Stimulated activated CD8-positive, alpha-beta memory T cell treated with anti-CD3 and anti-CD28 coated beads, Interleukin-2, amount 100 ng/mL, for 1 hour (primary cell): Measurements from ENCODE around the gene CPSF4L.
"Not testable (repeated sequence)": the region's sequence is repeated elsewhere in the genome, so short reads cannot be mapped to it uniquely, and the experiment has no call there.

ENCODE experiments used
- DNase-seq, 2 donors: peaks; one replicate each; pipeline ENCODE4 v3.0.0-alpha.2; 2020; ENCODE audit warnings: low read depth in 2 of 2

Gene CPSF4L, protein sequence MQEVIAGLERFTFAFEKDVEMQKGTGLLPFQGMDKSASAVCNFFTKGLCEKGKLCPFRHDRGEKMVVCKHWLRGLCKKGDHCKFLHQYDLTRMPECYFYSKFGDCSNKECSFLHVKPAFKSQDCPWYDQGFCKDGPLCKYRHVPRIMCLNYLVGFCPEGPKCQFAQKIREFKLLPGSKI

DNA sequence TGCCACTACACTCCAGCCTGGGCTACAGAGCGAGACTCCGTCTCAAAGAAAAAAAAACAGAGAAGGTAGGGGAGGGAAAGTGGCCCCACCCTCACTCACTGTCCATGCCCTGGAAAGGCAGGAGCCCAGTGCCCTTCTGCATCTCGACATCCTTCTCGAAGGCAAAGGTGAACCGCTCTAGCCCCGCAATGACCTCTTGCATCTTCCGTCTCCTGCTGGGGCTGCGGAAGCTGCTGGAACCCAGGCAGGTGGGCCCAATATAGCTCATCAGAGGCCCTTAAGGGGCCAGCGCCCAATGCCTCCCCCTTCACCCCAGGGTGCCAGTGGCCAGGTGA, at the start of gene CPSF4L:
Gene CPSF4L, minus strand, starts transcription at position 264 of the 335 bp plus-strand sequence. Its CDS starts 62 bp downstream, at position 202.
- DNase-seq = no peak

DNA sequence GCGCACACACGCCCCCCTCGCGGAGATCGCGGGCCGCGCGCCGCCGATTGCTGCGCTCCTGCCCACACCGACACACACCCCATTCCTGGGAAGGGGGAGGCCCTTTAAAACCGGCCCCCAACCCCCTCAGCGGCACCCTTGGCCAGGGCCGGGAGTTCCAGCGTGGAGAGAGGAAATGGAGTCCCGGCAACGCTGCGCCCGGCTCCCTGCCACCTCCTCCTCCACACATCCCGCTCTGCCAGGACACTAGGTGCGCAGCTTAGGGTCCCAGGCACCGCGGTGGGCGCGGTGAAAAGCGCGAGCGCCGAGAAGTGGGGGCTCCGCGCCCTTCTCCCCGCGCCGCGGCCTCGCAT, 49.7 kb upstream of the CPSF4L start:
- DNase-seq = no peak

DNA sequence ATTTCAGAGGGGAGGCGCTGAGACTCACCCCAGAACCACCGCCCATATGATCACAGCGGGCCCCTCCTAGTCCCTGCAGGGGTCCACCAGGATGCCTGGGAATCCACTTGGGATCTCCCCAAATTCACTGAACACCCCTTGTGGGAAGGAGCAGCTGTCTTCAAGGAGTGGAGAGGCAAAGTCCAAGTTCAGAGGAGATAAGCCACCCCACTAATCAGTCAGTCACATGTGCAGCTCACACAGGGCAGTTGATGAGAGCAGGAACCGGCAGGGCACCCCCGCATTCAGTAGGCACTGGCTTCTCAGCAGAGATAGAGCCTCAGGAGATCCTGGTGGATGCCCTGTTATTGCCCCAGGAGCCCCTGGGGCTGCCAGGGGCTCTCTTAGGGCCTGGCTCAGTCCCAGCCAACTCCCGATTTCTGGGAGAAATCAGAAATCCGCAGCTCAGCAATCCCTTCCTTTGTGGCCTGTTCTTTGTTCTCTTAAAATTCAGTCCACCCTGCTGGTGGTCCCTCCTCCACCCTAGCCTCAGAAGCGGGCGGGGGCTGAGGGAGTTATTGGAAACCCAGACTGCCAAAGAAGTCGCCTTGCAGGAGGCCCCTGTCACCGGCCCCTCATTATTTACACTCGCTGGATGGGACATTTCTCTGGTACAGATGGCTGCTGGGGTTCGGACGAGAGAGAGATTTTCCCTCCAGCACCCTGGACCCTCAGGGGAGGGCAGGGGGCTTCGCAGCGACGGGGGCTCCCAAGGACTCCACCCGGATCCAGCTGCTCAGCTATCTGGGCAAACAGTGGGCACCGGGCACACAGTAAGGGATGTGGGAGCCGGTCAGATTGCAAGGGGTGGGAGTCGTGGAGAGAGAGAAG, 48.3 kb upstream of the CPSF4L start:
- no peak for DNase-seq

DNA sequence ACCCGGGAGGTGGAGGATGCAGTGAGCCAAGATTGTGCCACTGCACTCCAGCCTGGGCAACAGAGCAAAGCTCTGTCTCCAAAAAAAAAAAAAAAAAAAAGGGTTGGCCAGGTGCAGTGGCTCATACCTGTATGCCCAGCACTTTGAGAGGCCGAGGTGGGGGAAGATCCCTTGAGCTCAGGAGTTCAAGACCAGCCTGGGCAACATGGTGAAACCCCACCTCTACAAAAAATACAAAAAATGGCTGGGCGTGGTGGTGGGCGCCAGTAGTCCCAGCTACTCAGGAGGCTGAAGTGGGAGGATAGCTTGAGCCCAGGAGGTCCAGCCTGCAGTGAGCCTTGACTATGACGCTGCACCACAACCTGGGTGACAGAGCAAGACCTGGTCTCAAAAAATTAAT, 47.3 kb upstream of the CPSF4L start:
- not testable (repeated sequence) for DNase-seq

DNA sequence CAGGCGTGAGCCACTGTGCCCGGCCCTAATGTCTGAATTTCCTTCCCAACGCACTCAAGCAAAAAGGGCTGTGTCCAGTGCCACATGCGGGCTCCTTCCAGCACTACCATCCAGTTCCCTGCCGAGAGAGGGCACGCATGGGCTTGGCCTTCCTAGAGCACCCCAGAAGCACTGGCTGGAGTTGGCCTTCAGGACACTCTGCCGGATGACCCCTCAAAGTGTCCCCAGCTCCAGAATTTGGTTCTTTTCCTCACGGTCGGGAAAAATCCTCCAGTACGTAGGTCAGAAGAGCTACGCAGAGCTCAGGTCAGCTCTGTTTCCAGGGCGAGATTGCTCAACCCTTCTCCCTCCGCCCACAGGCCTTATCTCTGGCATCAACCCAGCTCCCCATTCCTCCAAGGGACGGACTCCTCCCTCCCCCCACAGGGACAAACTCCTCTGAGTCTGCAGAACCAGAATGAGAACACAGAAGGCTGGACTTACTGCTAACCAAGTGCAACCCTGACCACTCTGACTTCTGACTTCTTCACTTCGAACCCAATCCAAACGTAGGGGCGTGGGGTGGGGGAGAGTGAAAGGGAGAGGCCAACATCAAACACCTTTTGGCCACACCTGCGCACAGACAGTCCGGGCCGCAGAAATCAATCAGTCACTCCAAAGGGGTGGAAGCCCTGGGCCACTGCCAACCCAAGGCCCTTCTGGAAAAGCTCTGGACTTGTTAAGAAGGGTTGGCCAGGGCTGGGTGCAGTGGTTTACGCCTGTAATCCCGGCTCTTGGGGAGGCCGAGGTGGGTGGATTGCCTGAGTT, 46.5 kb upstream of the CPSF4L start:
- no peak for DNase-seq

DNA sequence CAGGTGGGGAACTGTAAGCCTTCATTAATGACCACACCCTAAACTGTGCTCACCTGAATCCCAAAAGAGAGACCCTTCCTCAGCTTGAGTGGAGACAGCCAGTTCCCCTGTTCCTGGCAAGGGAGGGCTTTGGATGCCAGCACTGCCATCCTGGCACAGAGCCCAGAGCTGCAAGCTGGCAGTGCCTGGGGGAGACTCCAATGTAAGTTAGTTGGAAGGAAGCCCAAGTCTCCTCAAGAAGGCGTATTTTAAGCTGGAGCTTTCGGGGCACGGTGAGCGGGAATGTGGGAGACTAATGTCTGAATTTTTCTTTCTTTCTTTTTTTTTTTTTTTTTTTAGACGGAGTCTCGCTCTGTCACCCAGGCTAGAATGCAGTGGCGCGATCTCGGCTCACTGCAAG, 45.5 kb upstream of the CPSF4L start:
- no peak for DNase-seq

DNA sequence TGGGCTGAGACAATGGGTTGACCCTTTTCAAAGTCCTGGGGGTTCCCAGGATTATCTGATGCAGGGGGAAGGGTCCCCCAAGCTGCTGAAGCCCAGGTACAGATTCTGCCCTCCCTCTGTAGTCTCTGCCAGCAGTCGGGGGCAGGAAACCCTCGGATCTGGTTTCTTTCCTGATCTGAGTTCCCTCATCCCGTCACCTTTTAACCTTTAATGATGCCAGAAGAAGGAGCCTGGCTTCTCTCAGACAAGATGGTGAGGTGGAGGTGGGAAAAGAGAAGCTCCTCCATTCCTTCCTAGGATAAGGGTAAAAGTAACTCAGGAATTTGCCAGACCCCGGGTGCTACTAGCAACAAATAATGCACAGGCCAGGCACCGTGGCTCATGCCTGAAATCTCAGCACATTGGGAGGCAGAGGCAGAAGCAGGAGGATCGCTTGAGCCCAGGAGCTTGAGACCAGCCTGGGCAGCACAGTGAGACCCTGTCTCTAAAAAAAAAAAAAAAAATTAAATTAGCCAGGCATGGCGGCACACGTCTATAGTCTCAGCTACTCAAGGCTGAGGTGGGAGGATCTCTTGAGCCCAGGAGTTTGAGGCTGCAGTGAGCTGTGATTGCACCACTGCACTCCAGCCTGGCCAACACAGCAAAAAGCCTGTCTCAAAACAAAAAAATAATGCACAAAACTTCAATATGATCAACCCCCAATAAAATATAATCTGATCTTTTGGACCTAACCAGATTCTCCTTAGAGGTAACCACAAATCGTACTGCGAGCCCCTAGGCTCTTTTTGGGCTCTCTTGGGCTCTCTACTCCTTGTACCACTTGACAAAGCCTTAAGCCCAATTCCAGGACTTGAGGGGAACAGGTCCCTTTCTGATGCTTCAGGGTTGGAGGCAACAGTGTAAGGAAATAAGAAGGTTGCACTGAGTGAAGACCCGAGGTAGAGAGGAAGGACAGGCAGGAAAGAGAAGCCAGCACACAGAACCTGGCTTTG, 44.5 kb upstream of the CPSF4L start:
- DNase-seq = no peak

DNA sequence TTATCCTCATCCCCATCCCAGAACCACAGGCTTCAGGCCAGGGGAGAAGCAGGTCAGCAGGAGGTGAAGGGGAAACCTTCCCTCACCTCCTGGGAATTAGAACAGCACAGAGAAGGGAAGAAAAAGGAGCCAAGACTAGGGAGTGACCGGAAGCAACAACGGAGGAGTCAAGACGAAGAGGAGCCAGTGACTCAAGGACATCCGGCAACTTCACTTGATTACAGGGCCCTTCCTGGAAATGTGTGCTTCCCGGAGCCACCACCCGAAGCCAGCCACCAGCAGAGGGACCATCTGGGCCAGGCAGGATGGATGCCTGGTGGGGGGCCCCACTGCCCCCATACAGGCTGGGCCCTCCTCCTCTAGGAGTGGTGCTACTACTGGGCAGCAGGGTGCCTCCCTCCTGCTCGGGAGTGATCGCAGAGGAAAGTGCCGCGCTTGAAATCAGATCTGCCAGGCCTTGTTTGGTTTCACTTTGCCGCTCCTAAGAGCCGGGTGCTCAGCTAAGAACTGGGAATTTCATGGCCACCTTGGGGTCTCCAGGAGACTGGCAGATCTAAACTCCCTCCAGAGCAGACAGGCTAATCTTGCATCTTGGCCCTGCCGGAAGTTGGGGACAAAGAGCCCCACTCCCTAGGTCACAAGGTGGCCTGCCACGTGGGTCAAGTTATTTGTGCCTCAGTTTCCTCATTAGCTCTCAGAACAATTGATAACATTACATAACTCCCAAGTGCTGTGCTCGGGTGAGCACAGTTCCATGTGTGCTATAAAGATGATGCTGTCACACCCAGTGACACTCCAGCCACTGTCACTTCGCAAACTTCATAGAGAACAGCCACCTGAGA, 43.5 kb upstream of the CPSF4L start:
- DNase-seq = no peak

DNA sequence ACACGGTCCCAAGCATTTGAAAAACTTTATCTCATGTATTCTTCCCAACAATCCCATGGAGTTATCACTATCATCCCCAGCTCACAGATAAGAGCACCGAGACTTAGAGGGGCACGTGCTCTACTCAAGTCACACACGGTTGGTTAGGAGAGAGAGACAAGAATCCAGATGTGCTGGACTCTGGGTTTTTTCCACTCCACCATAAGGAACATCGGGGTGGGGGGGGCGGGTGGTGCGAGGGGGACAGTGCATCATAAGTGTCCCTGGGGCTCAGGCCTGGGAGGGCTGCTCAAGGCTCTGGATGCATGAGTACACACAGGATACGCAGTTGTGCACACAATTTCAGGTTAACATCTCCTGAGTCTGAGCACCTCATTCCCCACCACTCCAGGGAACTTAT, 42.8 kb upstream of the CPSF4L start:
- no peak for DNase-seq

DNA sequence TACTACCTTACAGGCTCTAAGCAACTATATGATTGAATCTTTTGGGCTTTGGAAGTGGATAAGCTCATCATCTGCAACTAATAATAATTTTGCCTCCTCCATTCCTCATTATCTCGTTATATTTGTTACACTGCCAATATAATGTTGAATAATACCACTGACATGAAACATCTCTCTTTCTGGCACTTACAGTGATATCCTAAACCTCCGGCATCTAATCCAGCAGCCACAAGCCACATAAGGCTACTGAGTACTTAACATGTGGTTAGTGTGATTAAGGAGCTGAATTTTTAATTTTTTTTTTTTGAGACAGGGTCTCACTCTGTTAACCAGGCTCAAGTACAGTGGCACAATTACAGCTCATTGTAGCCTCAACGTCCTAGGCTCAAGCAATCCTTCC, 40.5 kb upstream of the CPSF4L start:
- DNase-seq = no peak

DNA sequence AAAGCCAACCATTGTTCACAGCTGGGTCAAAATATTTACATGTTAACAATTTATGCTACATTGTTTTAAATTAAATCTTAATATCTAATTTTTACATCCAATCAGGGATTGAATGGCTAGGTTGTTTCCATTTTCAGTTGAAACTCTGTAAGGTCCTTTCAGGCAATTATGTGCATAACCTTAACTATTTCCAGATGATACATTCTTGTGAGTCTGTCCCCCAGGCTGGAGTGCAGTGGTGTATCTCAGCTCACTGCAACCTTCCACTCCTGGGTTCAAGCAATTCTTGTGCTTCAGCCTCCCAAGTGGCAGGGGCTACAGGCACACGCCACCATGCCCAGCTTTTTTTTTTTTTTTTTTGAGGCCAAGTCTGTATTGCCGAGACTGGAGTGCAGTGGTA, 39.7 kb upstream of the CPSF4L start:
- DNase-seq = no peak

DNA sequence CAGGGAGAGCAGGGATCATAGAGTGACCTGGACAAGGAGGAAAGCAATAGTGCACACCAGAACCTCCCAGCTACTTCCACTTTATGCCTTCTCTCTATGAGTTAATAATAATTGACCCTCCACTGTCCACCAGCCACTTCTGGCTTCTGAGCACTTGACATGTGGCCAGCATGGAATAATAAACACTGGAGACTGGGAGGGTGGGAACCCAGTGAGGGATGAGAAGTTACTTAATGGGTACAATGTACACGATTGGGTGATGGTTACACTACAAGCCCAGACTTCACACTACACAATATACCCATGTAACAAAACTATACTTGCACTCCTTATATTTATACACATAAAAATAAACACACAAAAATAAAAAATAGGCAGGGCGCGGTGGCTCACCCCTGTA, 38.7 kb upstream of the CPSF4L start:
- DNase-seq = no peak

DNA sequence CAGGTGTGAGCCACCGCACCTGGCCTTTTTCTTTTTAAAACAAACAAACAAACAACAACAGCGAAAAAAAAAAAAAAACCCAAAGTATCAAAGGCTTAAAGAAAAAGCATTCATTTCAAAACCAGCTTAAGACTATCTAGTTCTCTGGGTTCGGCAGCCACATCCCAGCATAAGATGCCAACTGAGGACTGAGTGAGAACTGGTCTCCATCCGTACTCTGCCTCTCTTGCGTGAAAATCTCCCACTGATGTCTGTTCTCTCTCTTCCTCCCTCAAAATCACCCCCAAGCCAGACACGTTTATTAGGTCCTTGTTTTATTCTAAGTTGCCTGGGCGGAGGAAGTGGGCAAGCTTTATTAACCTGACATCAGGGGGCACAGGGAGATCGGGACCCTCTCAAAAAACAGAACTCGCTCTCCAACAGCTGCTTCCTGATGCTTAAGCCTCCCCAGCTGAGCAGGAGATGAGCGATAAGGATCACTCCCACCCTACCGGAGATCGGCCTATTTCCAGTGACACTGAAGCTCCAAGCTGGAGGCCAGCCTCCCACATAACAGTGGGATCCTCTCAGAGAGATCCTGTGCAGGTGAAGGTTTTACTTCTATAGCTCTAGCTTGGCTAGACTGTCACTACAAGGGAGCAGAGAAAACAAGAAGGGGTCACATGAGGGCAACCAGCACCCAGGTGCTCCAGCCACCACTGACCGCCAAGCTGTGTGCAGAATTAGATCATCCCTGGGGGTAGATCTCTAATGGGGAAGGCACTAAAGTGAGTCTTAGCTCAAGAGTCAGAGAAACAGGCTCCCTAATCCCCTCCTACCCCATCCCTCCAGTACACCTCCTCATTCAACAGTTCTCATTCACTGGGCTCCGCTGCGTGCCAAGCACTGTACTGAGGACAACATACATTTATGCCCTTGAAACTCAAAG, 36.5 kb upstream of the CPSF4L start:
- DNase-seq = no peak

DNA sequence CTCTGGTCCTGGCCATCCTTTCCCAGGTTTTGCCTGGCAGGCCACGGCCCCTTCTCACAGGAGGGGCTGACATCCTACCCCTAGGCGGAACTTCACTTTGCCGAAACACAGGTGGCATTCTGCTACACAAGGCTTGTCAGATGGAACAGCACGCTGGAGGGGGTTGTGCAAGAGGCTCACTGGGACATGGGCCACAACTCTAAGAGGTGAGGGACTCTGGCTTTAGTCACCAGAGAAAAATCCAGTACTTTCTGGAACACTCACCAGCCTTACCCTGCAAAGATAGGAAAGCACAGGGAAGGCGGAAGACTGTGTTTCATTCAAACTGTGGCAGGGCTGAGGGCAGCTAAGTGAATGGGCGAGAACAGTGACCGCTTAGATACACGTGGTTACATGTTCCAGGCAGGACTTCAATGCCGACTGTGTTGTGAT, 31.8 kb upstream of the CPSF4L start:
- DNase-seq = no peak

DNA sequence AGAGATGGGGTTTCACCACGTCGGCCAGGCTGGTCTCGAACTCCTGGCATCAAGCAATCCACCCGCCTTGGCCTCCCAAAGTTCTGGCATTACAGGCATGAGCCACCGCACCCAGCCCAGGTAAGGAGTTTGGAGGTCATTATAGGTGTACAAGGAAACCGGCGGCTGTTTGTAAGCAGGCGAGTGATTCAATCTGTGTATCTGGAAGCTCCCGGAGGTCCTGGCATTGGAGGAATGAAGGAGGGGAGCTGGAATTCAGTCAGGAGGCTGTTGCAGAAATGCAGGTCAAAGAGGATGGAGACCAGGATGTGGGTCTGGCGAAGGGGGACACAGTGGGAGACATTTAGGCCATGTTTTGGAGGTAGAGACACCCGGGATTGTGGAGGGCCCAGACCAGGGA, 31.4 kb upstream of the CPSF4L start:
- no peak for DNase-seq

DNA sequence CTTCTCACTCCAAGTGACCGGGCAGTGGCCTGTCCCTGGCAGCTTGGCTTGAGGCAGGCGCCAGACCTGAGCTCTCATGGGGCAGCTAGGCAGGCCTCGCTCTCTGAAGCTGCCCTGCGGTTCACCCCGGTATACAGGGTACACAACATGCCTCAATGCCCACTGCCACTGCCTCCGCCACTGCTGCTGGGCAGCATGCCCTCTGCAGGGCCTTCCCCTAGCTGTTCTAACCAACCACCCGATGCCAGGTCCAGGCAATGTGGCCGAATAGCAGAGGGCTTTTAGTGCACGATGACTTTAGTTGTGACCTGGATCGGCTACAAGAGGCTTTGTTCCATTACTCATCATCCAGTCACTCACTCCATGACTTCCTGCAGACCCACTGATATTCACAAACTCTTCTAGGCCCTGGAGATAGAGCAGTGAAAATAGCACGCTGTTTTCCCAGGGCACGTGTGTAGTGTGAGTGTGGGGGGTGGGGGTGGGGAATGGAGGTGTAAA, 30.4 kb upstream of the CPSF4L start:
- no peak for DNase-seq

DNA sequence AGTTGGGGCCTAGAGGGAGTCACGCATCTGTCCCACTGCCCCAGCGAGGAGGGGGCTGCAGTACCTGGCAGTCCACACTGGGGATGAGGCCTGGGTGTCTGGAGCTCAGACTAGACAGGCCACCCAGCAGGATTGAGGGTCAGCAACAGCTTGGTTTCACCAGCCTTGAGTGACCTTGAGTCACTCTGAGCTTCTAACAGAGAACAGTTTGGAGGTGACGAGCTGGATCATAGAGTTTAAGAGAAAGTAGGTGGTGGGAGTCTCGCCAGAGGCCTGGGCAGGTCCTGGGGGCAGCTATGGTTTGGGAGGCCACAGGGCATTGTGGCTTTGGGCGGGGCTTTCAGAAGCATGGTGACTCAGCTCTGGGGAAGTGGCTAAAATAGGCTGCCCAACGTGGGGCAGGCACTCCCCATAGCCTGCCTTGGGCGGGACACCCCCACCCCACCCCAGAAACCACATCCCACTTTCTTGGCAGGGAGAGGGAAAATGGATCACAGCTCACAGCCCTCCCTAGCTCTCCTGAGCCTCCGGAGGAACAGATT, 29.7 kb upstream of the CPSF4L start:
- no peak for DNase-seq

DNA sequence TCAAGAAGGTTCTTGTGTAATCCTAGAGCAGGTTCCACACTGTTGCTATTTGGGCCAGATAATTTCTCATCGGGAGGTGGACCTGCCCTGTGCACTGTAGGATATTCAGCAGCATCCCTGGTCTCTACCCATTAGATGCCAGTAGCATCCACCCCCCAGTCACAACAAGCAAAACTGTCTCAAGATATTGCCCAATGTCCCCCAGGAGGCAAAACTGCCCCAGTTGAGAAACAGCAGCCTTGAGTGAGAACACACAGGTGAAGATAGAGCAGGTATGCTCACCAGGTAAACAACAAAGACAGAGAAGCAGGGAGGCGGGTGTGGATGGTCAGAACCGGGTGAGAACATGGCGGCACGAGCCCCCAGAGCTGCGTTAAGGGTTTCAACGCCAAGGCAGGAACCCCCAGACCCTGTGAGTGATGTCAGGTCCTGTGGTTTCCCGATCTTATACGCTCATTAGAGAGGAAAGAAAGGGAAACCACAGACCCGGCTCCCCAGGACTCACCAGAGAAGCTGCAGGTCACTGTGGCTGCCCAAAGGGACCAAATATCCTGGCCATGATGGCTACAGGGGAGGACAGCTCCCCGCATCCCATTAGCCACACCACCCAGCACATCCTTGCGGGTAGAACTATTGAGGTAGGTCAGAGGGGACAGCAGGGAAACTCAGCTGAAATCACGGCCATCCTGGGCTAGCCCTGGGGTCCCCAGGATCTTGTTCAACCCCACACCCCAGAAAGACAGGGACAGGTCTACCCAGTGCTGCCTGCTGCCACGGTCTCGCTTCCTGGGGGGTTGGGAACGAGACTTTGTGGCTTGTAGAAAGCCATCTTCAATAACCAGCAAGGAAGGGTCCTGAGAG, 28.9 kb upstream of the CPSF4L start:
- no peak for DNase-seq
